Measurements from ENCODE around the gene NOS1.

NOS1 gene

DNA sequence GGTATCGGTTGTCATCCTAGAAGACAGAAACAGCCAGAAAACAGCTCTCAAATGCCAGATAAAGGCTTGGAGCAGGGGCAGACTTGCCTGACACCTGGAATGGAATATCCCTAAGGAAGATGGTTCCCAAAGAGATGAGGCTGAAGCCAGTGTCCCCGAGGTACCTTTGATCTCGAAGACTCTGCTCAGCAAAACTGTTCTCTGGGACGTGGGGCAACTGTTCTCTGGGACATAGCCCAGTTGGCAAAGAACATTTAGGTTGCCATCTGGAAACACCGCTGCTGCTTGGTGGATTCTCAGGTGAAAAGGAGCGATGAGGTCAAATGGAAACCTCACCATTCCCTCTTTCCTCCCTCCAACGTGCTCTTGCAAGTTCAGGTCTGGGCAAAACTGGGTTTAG lies 143.3 kb downstream of the NOS1 start:
- no peak overlapping the region for H3K4me2 ChIP-seq (ENCODE audit: low read length)
- no peak overlapping the region for H3K4me3 ChIP-seq (ENCODE audit: low read length)
- H3K36me3 ChIP-seq (ENCODE audit: insufficient read depth, low read length), result no peaks in the 10 kb centered on the region
- no peaks in the 10 kb centered on the region for H3K9me3 ChIP-seq (replicated peaks; ENCODE audit: low read length)
- H3K9ac ChIP-seq (ENCODE audit: low read depth, low read length), result no peak overlapping the region
- H3K4me1 ChIP-seq (ENCODE audit: control insufficient read depth, insufficient read depth, low read length), result no peaks in the 10 kb centered on the region
- H3K27me3 ChIP-seq (ENCODE audit: control insufficient read depth, insufficient read depth, low read length), result peaks cover 2% of the 10 kb centered on the region

DNA sequence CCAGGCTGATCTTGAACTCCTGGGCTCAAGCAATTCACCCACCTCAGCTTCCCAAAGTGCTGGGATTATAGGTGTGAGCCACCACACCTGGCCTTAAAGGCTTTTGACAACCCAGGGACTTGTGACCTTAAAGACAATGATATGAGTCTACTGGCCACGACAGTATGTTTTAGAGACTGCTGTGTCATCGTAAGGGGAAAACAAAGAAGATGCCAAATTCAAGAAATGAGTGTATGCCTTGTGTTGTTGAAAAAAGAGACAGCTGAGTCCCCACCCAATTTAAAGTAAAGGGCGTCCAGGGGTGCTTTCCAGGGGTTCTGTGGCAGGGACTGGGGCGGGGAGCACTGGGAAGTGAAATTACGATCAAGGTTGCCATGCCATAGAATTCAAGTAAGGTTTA lies 144.7 kb downstream of the NOS1 start:
- Histone ChIP-seq H3K36me3 (ENCODE audit: insufficient read depth, low read length) (no peaks in the 10 kb centered on the region), H3K4me1 (ENCODE audit: control insufficient read depth, insufficient read depth, low read length) (no peaks in the 10 kb centered on the region), H3K27me3 (ENCODE audit: control insufficient read depth, insufficient read depth, low read length) (peaks cover 5% of the 10 kb centered on the region), H3K9ac (ENCODE audit: low read depth, low read length) (no peak overlapping the region), H3K9me3 (replicated peaks; ENCODE audit: low read length) (no peaks in the 10 kb centered on the region), H3K4me3 (ENCODE audit: low read length) (no peak overlapping the region), H3K4me2 (ENCODE audit: low read length) (no peak overlapping the region)

DNA sequence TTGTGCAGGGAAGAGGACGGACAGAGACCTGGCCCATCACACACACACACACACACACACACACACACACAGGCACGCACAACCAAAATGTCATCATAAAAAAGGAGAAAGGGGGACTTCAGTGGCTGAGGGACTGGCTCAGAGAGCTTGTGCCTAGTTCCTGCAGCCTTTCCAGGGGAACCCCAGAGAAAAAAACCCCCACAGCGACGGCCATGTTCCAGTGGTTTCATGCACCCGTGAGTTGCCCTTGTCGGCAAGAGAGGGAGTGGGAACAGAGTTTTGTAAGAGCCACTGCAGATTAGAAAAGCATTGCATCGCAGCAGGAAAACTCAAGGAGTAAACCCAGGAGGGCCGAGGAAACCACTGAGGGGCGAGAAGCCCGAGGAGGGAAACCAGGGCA lies 146.6 kb downstream of the NOS1 start:
- peaks cover 10% of the 10 kb centered on the region for H3K27me3 ChIP-seq (ENCODE audit: control insufficient read depth, insufficient read depth, low read length)
- no peak overlapping the region for H3K4me2 ChIP-seq (ENCODE audit: low read length)
- H3K4me3 ChIP-seq (ENCODE audit: low read length), result no peak overlapping the region
- no peaks in the 10 kb centered on the region for H3K4me1 ChIP-seq (ENCODE audit: control insufficient read depth, insufficient read depth, low read length)
- H3K9ac ChIP-seq (ENCODE audit: low read depth, low read length), result no peak overlapping the region
- H3K9me3 ChIP-seq (replicated peaks; ENCODE audit: low read length), result no peaks in the 10 kb centered on the region
- no peaks in the 10 kb centered on the region for H3K36me3 ChIP-seq (ENCODE audit: insufficient read depth, low read length)

DNA sequence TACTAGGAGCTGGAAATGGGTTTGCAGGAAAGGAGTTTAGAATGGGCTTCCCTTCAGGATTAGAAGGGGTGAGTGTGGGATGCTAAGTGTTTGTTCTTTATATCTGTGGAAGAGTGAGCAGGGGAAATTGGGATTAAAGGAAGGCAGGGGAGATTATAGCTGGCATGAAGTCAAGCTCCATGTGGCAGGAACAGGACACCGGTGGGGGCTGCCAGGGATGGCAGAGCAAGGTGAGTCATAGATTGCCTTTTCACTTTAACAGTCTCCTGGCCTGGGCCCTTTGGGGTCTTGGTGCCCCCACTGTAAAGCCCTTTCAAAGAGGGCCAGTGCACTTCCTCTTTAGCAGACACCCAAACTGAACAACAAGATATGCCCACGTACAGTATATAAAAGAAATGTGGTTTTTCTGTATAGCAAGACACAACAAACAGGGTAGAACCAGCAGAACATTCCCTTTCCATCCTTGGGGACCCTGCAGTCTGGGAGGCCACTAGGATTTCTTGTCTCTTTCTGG lies 148.1 kb downstream of the NOS1 start:
- Histone ChIP-seq H3K4me1 (ENCODE audit: control insufficient read depth, insufficient read depth, low read length) (no peaks in the 10 kb centered on the region), H3K9me3 (replicated peaks; ENCODE audit: low read length) (no peaks in the 10 kb centered on the region), H3K36me3 (ENCODE audit: insufficient read depth, low read length) (no peaks in the 10 kb centered on the region), H3K4me3 (ENCODE audit: low read length) (no peak overlapping the region), H3K27me3 (ENCODE audit: control insufficient read depth, insufficient read depth, low read length) (peaks cover 11% of the 10 kb centered on the region), H3K4me2 (ENCODE audit: low read length) (no peak overlapping the region), H3K9ac (ENCODE audit: low read depth, low read length) (no peak overlapping the region)

DNA sequence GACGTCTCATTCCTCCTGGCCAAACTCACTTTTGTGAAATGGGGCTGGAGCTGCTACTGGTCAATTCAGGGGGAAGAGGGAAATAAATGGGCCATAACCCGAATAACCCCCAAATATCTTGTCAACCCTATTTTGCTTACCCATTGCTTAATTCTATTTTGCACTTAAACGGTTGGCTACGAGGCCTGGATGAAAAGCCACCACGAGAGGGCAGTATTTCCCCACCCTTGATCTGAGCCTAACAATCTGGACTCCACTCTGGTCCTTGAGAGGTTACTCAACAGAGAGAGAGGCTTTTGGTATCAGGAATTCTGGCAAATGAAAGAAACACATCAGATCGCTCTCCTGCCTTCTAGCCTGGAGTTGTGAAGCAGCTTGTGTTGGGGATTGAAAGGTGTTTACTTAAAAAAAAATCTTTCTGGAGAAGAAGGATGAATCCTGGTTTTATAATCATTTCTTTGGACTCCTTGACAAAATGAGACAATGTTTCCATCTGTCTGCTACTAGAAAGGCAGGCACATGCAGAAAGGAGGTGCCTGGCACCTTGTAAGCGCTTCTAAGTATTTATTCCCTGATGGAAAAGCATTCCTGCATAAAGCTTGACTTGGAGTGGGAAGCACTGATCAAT lies 148.7 kb downstream of the NOS1 start:
- H3K9ac ChIP-seq (ENCODE audit: low read depth, low read length), result no peak overlapping the region
- H3K27me3 ChIP-seq (ENCODE audit: control insufficient read depth, insufficient read depth, low read length), result peaks cover 15% of the 10 kb centered on the region
- H3K36me3 ChIP-seq (ENCODE audit: insufficient read depth, low read length), result no peaks in the 10 kb centered on the region
- no peak overlapping the region for H3K4me2 ChIP-seq (ENCODE audit: low read length)
- H3K4me3 ChIP-seq (ENCODE audit: low read length), result no peak overlapping the region
- H3K4me1 ChIP-seq (ENCODE audit: control insufficient read depth, insufficient read depth, low read length), result no peaks in the 10 kb centered on the region
- no peaks in the 10 kb centered on the region for H3K9me3 ChIP-seq (replicated peaks; ENCODE audit: low read length)

DNA sequence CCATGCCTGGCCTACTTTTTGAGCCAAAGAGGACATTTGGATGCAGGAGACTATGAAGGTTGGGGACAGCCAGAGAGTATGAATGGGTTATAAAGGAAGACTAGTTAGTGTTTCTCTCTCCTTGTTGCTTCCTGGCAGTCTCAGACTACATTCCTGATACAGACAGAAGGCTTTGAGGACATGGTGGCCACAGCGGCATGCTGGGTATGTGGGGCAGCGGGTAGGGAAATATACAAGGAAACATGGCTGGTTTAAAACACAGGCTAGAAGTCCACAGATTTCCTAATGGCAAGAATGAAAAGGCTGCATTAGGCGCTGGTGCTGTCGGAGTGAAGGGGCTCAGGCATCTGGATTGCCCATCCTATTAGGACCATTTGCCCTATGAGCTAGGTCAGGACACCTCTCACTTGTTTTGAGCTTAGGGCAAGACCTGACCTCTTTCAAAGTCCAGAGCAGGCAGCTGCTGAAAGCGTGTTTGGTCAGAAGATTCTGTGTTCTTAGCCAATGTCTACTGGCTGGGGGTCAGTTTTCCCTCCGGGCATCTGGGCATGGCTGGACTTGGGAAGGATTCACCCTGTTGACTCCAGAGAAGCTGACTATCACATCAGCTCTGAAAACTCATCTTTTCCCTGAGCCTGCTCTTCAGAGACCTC lies 151.0 kb downstream of the NOS1 start:
- Histone ChIP-seq H3K36me3 (ENCODE audit: insufficient read depth, low read length) (no peaks in the 10 kb centered on the region), H3K9me3 (replicated peaks; ENCODE audit: low read length) (no peaks in the 10 kb centered on the region), H3K4me3 (ENCODE audit: low read length) (no peak overlapping the region), H3K27me3 (ENCODE audit: control insufficient read depth, insufficient read depth, low read length) (peaks cover 15% of the 10 kb centered on the region), H3K4me1 (ENCODE audit: control insufficient read depth, insufficient read depth, low read length) (no peaks in the 10 kb centered on the region), H3K9ac (ENCODE audit: low read depth, low read length) (no peak overlapping the region), H3K4me2 (ENCODE audit: low read length) (no peak overlapping the region)

DNA sequence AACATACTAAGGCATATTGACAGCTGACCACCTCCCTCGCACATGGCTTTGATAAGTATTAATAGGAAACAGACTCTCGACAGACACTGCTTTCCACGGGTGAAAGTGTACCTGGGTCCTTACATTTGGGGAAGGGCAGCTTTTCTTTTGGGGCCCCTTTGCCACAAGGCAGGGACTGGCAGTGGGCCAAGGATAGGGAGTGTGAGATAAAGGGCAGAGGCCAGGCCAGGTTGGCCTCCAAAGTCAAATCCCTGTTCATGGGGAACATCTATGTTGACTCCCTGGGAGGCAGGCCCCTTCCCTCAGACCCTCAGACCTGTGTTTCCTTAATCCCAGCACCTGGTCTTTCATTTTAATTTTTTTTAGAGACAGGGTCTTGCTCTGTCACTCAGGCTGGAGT lies 151.8 kb downstream of the NOS1 start:
- H3K36me3 ChIP-seq (ENCODE audit: insufficient read depth, low read length), result no peaks in the 10 kb centered on the region
- H3K4me3 ChIP-seq (ENCODE audit: low read length), result no peak overlapping the region
- H3K9ac ChIP-seq (ENCODE audit: low read depth, low read length), result no peak overlapping the region
- no peaks in the 10 kb centered on the region for H3K9me3 ChIP-seq (replicated peaks; ENCODE audit: low read length)
- H3K4me2 ChIP-seq (ENCODE audit: low read length), result no peak overlapping the region
- H3K27me3 ChIP-seq (ENCODE audit: control insufficient read depth, insufficient read depth, low read length), result peaks cover 15% of the 10 kb centered on the region
- H3K4me1 ChIP-seq (ENCODE audit: control insufficient read depth, insufficient read depth, low read length), result no peaks in the 10 kb centered on the region

DNA sequence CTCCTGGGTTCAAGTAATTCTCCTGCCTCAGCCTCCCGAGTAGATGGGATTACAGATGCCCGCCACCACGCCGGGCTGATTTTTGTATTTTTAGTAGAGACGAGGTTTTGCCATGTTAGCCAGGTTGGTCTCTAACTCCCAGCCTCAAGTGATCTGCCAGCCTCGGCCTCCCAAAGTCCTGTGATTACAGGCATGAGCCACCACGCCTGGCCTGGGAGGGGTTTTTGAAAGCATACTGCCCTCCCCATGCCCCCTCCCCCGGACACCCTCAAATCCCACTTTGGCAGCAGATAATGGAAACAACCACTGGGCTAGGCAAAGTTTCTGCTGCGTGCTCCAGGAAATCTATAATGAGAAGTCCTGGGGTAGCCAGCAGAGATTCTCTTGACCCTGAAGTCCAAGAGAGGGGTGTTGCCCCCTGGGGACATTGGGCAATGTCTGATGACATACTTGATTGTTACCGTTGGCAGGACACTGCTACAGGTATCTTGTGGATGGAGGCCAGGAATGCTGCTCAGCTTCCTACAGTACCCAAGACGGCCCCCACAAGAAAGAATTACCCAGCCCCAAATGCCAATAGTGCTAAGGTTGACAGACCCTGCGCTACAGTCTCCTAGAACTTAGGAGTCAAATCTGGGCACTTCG lies 152.5 kb downstream of the NOS1 start:
- Histone ChIP-seq H3K4me2 (ENCODE audit: low read length) (no peak overlapping the region), H3K9me3 (replicated peaks; ENCODE audit: low read length) (no peaks in the 10 kb centered on the region), H3K9ac (ENCODE audit: low read depth, low read length) (no peak overlapping the region), H3K27me3 (ENCODE audit: control insufficient read depth, insufficient read depth, low read length) (peaks cover 16% of the 10 kb centered on the region), H3K4me1 (ENCODE audit: control insufficient read depth, insufficient read depth, low read length) (no peaks in the 10 kb centered on the region), H3K36me3 (ENCODE audit: insufficient read depth, low read length) (no peaks in the 10 kb centered on the region), H3K4me3 (ENCODE audit: low read length) (no peak overlapping the region)

DNA sequence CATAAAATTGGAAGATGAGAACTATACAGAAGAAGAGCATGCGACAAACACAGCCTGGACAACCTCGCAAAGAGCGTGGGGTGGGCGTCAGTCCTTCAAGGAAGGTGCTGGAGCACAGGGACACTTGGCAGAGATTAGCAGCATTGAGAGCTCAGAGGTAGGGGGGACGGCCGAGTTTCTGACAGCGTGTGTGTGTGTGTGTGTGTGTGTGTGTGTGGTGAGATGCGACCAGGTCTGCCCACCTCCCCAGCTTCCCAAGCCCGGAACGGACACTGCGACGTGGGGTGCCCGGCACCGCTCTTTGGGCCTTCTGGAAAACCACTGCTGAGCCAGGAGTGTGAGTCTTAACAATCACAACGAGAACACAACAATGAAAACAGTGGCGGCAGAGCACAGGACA lies 153.2 kb downstream of the NOS1 start:
- H3K4me1 ChIP-seq (ENCODE audit: control insufficient read depth, insufficient read depth, low read length), result no peaks in the 10 kb centered on the region
- no peaks in the 10 kb centered on the region for H3K36me3 ChIP-seq (ENCODE audit: insufficient read depth, low read length)
- no peak overlapping the region for H3K9ac ChIP-seq (ENCODE audit: low read depth, low read length)
- H3K4me3 ChIP-seq (ENCODE audit: low read length), result no peak overlapping the region
- H3K9me3 ChIP-seq (replicated peaks; ENCODE audit: low read length), result no peaks in the 10 kb centered on the region
- no peak overlapping the region for H3K4me2 ChIP-seq (ENCODE audit: low read length)
- peaks cover 18% of the 10 kb centered on the region for H3K27me3 ChIP-seq (ENCODE audit: control insufficient read depth, insufficient read depth, low read length)

DNA sequence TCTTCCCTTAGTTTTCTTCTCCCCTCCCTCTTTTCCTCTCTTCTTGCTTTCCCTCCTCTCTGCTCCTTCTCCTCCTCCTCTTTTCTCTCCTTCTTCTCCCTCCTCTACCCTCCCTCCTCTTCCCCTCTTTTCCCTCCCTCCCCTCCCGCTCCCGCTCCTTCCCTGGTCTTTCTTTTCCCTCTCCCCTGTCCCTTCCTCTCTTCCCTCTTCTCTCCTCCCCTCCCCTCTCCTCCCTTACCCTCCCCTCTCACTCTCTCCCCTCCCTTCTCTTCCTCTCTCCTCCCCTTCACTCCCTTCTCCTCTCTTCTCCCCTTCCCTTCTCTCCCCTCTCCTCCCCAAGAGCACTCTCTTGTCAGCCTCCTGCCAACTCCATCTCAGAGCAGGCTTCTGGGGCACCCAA lies 153.8 kb downstream of the NOS1 start:
- Histone ChIP-seq H3K9me3 (replicated peaks; ENCODE audit: low read length) (no peaks in the 10 kb centered on the region), H3K4me1 (ENCODE audit: control insufficient read depth, insufficient read depth, low read length) (no peaks in the 10 kb centered on the region), H3K4me2 (ENCODE audit: low read length) (no peak overlapping the region), H3K36me3 (ENCODE audit: insufficient read depth, low read length) (no peaks in the 10 kb centered on the region), H3K27me3 (ENCODE audit: control insufficient read depth, insufficient read depth, low read length) (peaks cover 18% of the 10 kb centered on the region), H3K9ac (ENCODE audit: low read depth, low read length) (no peak overlapping the region), H3K4me3 (ENCODE audit: low read length) (no peak overlapping the region)

DNA sequence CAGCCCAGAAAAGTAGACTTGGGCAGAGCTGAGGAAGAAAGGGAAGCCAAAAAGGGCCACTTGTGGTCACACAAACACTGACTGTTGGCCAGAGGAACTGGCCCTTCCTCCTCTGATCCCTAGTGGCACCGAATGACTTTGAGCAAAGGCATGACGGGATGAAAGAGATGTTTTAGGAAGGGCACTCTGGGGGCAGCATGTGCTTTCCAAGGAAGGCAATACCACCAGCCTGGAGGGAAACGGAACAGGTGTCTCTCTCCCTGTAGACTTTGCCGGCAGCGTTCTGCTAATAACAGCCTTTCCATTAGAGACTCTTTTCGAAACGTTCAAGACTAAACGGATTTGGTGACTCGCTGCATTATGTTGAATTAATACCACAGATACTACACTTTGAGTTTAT lies 158.9 kb downstream of the NOS1 start:
- Histone ChIP-seq H3K9ac (ENCODE audit: low read depth, low read length) (no peak overlapping the region), H3K4me2 (ENCODE audit: low read length) (no peak overlapping the region)

DNA sequence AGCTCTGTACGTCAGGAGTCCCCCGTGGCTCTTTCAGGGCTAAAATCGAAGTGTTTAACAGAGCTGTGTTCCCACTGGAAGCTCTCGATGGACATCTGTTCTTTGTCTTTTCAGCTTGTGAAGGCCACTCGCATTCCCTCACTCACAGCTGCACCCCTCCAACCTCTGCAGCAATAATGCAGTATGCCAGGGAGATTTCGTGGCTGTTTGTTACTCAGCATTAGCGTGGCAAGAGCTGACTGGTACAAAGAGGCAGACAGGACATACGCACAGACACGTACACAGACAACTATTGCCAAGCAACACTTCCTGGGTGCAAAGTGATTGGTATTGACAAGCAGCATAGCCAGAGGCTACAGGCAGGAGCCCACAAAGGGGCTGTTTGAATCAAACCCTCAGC lies 159.4 kb downstream of the NOS1 start:
- H3K4me2 ChIP-seq (ENCODE audit: low read length), result no peak overlapping the region
- H3K9ac ChIP-seq (ENCODE audit: low read depth, low read length), result no peak overlapping the region
- no peaks in the 10 kb centered on the region for H3K4me1 ChIP-seq (ENCODE audit: control insufficient read depth, insufficient read depth, low read length)
- H3K27me3 ChIP-seq (ENCODE audit: control insufficient read depth, insufficient read depth, low read length), result peaks cover 7% of the 10 kb centered on the region
- no peaks in the 10 kb centered on the region for H3K9me3 ChIP-seq (replicated peaks; ENCODE audit: low read length)
- H3K36me3 ChIP-seq (ENCODE audit: insufficient read depth, low read length), result no peaks in the 10 kb centered on the region
- no peak overlapping the region for H3K4me3 ChIP-seq (ENCODE audit: low read length)

More for the DNA sequence above, 158.9 kb downstream of the NOS1 start:
- H3K36me3 ChIP-seq (ENCODE audit: insufficient read depth, low read length), result no peaks in the 10 kb centered on the region
- peaks cover 7% of the 10 kb centered on the region for H3K27me3 ChIP-seq (ENCODE audit: control insufficient read depth, insufficient read depth, low read length)
- H3K9me3 ChIP-seq (replicated peaks; ENCODE audit: low read length), result no peaks in the 10 kb centered on the region
- H3K4me1 ChIP-seq (ENCODE audit: control insufficient read depth, insufficient read depth, low read length), result no peaks in the 10 kb centered on the region
- no peak overlapping the region for H3K4me3 ChIP-seq (ENCODE audit: low read length)
